Prostate gland (tissue), 2 donors: Measurements from ENCODE around the gene EIF4G3. TPM values are rescaled to one million over a fixed set of nuclear protein-coding genes. Genes with fewer than 3 reads are reported as not detected.

Experiments
- DNase-seq: peaks from one replicate; pipeline ENCODE4 v3.0.0-alpha.2; 2019; ENCODE audit warnings: low spot score
- H3K27ac ChIP-seq, 2 donors: fragments of 200-600 bp; sonication (generic); 2 replicates each; pipeline ENCODE4 v1.5.1; 2017 to 2019
- H3K27me3 ChIP-seq: fragments of 200-600 bp; sonication (generic); replicated peaks from 2 replicates; pipeline ENCODE4 v1.5.1; 2019; ENCODE audit not compliant: insufficient read depth
- H3K36me3 ChIP-seq, 2 donors: fragments of 200-600 bp; sonication (generic); 1 replicate in 1 of 2; 2 replicates in 1 of 2; pipeline versions ENCODE4 v1.5.1 to v1.8.1; 2017 to 2019
- H3K4me1 ChIP-seq: fragments of 200-600 bp; sonication (generic); replicated peaks from 2 replicates; pipeline ENCODE4 v1.5.1; 2019
- H3K4me3 ChIP-seq, 2 donors: fragments of 200-600 bp; sonication (generic); 2 replicates each; pipeline ENCODE4 v1.5.1; 2017 to 2019
- H3K9me3 ChIP-seq: fragments of 200-600 bp; sonication (generic); 2 replicates; pipeline ENCODE4 v1.5.1; 2017
- POLR2A ChIP-seq: fragments of 450-650 bp; IDR thresholded peaks from one replicate; pipeline ENCODE4 v1.6.1; 2016; ENCODE audit warnings: antibody characterized with exemption, mild to moderate bottlenecking
- POLR2AphosphoS5 ChIP-seq: sonication (generic); formaldehyde crosslinking; IDR thresholded peaks from one replicate; pipeline ENCODE4 v1.6.1; 2017; ENCODE audit warnings: antibody characterized with exemption
- WGBS: methylation state at CpG from one replicate; pipeline ENCODE4 v1.1.5; 2018; 5-methylcytosine and 5-hydroxymethylcytosine counted together
- intact Hi-C: fragments of 100-400 bp; cut with DNase I; formaldehyde crosslinking; loops from one replicate; pipeline ENCODE4 v1.14.2; 2022
- total RNA-seq, 2 donors: library from RNA; depleted of rRNA; stranded (reverse); fragments of >200 nt; gene quantifications; one replicate each; pipeline ENCODE4 v1.1.0, GENCODE V29; 2016
- TF ChIP-seq, protein P1 (sequence below), 4 experiments: fragments of 200-600 bp in 2 of 4; fragments of 450-650 bp in 2 of 4; sonication (generic) in 2 of 4; IDR thresholded peaks; 1 replicate in 3 of 4; 2 replicates in 1 of 4; pipeline ENCODE4 v1.5.1; 2016 to 2019; ENCODE audit warnings: antibody characterized with exemption in 4 of 4, mild to moderate bottlenecking in 2 of 4, moderate library complexity in 2 of 4

The EIF4G3 gene
- total RNA-seq, 2 donors from 2014 or later: 28.3 to 81.1 TPM

DNA sequence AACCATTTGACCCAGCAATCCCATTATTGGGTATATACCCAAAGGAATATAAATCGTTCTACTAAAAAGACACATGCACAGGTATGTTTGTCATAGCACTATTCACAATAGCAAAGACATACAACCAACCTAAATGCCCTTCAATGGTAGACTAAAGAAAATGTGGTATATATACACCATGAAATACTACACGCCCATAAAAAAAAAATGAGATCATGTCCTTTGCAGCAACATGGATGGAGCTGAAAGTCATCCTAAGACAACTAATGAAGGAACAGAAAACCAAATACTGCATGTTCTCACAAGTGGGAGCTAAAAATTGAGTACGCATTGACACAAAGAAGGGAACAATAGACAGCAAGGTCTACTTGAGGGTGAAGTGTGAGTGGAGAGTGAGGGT is 72.0 kb downstream of the EIF4G3 start:
- intact Hi-C loops: no loop called here
- H3K36me3 ChIP-seq: no peaks in the 10 kb centered on the region
- H3K4me1 ChIP-seq: no peaks in the 10 kb centered on the region
- no peak overlapping the region for H3K4me3 ChIP-seq
- 99% methylated on average over 3 of the region's 3 CpGs for WGBS
- H3K27me3 ChIP-seq: no peaks in the 10 kb centered on the region
- H3K9me3 ChIP-seq: no peaks in the 10 kb centered on the region
- no peak overlapping the region for H3K27ac ChIP-seq
- TF ChIP-seq POLR2AphosphoS5 (no peak), POLR2A (no peak)
- TF ChIP-seq, protein P1, sequence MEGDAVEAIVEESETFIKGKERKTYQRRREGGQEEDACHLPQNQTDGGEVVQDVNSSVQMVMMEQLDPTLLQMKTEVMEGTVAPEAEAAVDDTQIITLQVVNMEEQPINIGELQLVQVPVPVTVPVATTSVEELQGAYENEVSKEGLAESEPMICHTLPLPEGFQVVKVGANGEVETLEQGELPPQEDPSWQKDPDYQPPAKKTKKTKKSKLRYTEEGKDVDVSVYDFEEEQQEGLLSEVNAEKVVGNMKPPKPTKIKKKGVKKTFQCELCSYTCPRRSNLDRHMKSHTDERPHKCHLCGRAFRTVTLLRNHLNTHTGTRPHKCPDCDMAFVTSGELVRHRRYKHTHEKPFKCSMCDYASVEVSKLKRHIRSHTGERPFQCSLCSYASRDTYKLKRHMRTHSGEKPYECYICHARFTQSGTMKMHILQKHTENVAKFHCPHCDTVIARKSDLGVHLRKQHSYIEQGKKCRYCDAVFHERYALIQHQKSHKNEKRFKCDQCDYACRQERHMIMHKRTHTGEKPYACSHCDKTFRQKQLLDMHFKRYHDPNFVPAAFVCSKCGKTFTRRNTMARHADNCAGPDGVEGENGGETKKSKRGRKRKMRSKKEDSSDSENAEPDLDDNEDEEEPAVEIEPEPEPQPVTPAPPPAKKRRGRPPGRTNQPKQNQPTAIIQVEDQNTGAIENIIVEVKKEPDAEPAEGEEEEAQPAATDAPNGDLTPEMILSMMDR (IDR thresholded peaks at IDR 0.05): no peak
- no peak for DNase-seq

DNA sequence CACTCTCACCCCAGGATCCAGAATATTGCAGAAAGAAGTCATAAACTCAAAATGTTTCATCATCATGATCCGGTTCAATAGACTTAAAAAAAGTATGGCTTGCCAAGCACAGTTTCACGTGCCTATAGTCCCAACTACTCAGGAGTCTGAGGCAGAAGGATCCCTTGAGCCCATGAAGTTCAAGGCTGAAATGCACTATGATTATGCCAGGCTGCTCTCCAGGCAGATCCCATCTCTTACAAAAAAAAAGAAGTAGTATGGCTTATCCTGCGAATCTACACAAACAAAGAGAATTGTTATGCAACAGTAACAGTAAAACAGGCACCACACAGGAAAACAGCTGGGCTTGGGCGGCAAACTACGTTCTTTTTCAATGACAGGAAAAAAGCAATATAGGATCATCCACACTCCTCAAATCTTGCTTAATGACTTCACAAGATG is 76.2 kb downstream of the EIF4G3 start:
- TF ChIP-seq POLR2AphosphoS5: no peak
- no peak for TF ChIP-seq POLR2A
- TF ChIP-seq, protein P1 (IDR thresholded peaks at IDR 0.05): no peak
- 62% methylated on average over 5 of the region's 5 CpGs for WGBS
- H3K9me3 ChIP-seq: no peaks in the 10 kb centered on the region
- no peaks in the 10 kb centered on the region for H3K36me3 ChIP-seq
- no peak overlapping the region for H3K27ac ChIP-seq
- H3K4me1 ChIP-seq: no peaks in the 10 kb centered on the region
- DNase-seq: no peak
- intact Hi-C loops: no loop called here
- H3K27me3 ChIP-seq: no peaks in the 10 kb centered on the region
- H3K4me3 ChIP-seq: no peak overlapping the region

DNA sequence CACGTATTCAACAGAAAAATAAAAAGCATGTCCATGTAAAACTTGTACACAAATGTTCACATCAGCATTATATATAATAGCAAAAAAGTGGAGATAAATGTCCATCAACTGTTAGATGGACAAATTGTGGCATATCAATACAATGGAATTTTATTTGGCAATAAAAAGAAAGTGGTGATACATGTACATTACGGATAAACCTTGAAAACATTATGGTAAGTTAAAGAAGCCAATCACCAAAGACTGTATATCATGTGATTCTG is 76.9 kb downstream of the EIF4G3 start:
- no peak for DNase-seq
- no peaks in the 10 kb centered on the region for H3K4me1 ChIP-seq
- TF ChIP-seq POLR2AphosphoS5: no peak
- TF ChIP-seq, protein P1 (IDR thresholded peaks at IDR 0.05): no peak
- 95% methylated on average over 2 of the region's 2 CpGs for WGBS
- H3K9me3 ChIP-seq: no peaks in the 10 kb centered on the region
- H3K4me3 ChIP-seq: no peak overlapping the region
- H3K36me3 ChIP-seq: no peaks in the 10 kb centered on the region
- H3K27ac ChIP-seq: no peak overlapping the region
- intact Hi-C loops: no loop called here
- no peaks in the 10 kb centered on the region for H3K27me3 ChIP-seq

DNA sequence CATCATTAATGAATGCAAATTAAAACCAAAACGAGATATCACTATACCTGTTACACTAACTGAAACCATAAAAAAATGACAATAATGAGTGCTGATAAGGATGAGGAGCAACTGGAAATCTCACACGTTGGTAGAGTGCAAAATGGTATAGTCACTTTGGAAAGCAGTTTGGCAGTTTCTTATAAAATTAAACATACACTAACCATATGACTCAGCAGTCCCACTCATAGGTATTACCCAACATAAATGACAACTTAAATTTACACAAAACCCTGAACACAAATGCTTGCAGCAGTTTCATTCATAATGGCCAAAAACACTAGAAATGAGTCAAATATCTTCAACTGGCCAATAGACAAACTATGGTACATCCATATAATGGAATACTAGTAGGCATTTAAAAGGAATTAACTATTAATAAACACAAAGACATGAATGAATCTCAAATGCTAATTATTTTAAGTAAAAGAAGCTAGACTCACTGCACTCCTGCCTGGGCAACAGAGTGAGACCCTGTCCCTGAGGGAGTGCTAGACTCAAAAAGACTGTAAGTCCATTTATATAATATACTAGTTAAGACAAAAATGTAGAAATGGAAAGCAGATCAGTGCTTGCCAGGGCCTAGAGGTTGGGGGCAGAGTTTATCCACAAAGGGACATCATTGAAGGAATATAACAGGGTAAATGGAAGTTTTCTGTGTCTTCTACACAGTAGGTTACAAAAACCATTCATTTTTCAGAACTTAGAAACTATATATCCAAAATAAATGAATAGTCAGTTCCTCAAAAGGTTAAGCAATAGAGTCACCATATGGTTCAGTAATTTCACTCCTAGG is 77.4 kb downstream of the EIF4G3 start:
- no peak for TF ChIP-seq POLR2AphosphoS5
- no peak for TF ChIP-seq POLR2A
- TF ChIP-seq, protein P1 (IDR thresholded peaks at IDR 0.05): no peak
- Histone ChIP-seq H3K4me3 (no peak overlapping the region), H3K9me3 (no peaks in the 10 kb centered on the region), H3K27ac (no peak overlapping the region), H3K4me1 (no peaks in the 10 kb centered on the region), H3K27me3 (no peaks in the 10 kb centered on the region), H3K36me3 (no peaks in the 10 kb centered on the region)
- WGBS: 87% methylated on average over 2 of the region's 2 CpGs
- intact Hi-C loops: no loop called here
- no peak for DNase-seq
